ENCODE data around the gene KIAA0319L.
"Not testable (repeated sequence)": the region's sequence is repeated elsewhere in the genome, so short reads cannot be mapped to it uniquely, and the experiment has no call there.

The KIAA0319L gene

DNA sequence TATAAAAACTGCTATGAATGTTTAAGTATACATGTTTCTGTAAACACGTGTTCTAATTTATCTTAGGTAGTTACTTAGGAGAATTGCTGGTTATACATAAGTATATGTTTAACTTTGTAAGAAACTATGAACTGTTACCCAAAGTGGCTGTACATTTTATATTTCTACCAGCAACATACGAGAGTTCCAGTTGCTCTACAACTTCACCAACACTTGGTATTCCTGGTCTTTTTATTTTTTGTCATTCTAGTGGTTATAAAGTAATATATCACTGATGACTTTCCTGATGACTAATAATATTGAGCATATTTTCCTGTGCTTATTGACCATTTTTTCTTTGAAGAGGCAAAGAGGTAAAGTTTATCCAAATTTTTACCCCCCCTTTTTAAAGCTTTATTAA lies 76.0 kb downstream of the KIAA0319L start:
- no peak overlapping the region for H3K4me3 ChIP-seq (ENCODE audit: low read length)
- TF ChIP-seq, protein P1, sequence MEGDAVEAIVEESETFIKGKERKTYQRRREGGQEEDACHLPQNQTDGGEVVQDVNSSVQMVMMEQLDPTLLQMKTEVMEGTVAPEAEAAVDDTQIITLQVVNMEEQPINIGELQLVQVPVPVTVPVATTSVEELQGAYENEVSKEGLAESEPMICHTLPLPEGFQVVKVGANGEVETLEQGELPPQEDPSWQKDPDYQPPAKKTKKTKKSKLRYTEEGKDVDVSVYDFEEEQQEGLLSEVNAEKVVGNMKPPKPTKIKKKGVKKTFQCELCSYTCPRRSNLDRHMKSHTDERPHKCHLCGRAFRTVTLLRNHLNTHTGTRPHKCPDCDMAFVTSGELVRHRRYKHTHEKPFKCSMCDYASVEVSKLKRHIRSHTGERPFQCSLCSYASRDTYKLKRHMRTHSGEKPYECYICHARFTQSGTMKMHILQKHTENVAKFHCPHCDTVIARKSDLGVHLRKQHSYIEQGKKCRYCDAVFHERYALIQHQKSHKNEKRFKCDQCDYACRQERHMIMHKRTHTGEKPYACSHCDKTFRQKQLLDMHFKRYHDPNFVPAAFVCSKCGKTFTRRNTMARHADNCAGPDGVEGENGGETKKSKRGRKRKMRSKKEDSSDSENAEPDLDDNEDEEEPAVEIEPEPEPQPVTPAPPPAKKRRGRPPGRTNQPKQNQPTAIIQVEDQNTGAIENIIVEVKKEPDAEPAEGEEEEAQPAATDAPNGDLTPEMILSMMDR (conservative IDR thresholded peaks at IDR 0.05; ENCODE audit: low read depth, low read length) = no peak
- no peak for DNase-seq (ENCODE audit: low read depth)

DNA sequence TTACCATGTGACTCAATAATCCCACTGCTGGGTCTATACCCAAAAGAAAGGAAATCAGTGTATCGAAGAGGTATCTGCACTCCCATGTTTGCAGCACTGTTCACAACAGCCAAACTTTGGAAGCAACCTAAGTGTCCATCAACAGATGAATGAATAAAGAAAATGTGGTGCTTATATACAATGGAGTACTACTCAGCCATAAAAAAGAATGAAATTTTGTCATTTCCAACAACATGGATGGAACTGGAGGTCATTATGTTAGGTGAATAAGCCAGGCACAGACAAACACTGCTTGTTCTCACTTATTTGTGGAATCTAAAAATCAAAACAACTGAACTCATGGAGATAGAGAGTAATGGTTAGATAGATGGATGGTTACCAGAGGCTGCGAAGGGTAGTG lies 79.3 kb downstream of the KIAA0319L start:
- H3K4me3 ChIP-seq (ENCODE audit: low read length) = no peak overlapping the region
- TF ChIP-seq, protein P1 (conservative IDR thresholded peaks at IDR 0.05; ENCODE audit: low read depth, low read length) = no peak
- no peak for DNase-seq (ENCODE audit: low read depth)

DNA sequence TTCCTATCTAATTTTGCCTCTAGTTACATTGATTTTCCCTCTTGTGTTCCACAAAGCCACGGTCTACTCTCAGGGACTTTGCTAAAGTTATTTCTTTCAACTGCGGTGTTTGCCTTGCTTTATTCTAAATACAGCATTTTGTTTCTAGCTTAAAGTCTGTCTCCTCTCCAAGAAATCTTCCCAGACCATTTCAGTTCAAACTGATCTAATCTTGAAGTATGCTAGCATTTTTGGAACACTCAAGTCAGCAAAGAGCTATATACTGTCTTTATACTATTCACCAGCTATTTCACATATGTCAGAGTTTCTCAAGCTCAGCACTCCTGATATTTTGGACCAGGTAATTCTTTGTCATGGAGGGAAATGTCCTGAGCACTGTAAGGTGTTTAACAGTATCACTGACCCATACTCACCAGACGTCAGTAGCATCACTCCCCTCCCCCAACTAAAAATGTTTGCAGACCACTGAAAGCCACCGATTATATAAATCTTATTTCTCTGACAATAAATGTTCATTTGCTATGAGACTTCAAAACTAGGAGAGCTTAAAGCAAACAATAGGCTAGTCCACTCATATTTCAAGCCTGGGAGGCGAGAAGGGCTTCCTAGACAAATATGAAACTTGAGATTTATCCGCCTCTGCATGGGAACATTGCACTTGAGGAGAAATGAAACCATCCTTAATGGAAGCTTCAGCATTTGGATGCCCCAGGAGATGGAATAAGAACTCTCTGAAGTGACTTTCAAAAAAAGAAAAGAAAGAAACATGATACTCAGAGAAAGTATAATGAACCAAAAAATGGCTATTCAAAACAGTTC lies 81.1 kb downstream of the KIAA0319L start:
- no peak overlapping the region for H3K4me3 ChIP-seq (ENCODE audit: low read length)
- no peak for DNase-seq (ENCODE audit: low read depth)
- TF ChIP-seq, protein P1 (conservative IDR thresholded peaks at IDR 0.05; ENCODE audit: low read depth, low read length) = no peak

DNA sequence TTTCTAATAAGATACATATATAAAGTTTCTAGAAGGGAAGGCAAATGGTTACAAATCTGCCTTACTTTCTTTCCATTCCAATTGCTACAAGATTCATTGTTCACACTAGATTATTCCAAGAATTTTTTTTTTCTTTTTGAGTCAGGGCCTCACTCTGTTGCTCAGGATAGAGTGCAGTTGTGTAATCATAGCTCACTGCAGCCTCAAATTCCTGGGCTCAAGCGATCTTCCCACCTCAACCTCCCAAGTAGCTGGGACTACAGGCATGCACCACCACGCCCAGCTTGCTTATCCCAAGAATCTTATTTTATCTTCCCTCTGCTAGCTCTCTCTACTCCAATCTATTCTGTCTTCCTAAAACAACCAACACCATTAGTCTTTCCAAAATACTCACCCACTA lies 81.8 kb downstream of the KIAA0319L start:
- no peak overlapping the region for H3K4me3 ChIP-seq (ENCODE audit: low read length)
- TF ChIP-seq, protein P1 (conservative IDR thresholded peaks at IDR 0.05; ENCODE audit: low read depth, low read length) = no peak
- no peak for DNase-seq (ENCODE audit: low read depth)

DNA sequence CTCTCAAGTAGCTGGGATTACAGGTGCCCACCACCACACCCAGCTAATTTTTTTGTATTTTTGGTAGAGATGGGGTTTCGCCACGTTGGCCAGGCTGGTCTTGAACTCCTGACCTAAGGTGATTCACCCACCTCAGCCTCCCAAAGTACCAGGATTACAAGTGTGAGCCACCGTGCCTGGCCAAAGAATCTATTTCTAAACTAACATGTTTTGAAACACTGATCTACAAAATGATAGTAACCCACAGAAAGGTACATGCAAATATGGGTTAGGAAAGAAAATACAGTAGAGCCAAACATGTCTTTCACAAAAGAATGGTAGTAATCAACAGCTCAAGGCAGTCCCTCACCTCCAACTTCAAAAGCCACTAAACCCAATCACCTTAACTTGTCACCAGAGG lies 84.0 kb downstream of the KIAA0319L start:
- DNase-seq (ENCODE audit: low read depth); H3K4me3 ChIP-seq (ENCODE audit: low read length): not testable (repeated sequence)

DNA sequence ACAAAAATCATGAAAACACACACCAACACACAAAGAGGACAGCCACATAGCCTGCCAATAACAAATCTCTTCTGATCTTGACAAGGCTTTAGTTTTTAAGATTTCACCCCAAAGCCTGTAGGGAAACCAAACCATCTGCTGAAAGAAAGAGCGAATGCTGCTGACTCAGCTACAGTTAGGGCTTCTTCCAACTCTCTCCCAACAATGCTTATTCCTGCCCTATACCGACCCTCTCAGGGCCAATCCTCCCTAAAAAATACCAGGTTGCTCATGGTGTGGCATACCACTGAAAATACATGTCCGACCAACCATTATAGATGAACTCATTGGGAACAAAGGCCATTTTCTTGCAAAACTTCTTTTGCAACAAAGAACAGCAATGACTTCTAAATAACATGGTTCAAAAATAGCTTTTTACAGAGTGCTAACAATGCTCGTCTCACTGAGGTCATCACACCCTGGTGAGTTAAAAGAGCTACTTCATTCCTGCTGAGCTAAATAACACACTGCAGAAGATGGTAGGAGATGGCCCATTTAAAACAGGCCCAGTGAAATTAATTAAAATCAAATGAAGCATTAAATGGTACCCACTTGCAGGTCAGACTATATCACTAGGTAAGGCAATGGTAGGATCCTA lies 86.1 kb downstream of the KIAA0319L start:
- DNase-seq (ENCODE audit: low read depth) = no peak
- no peak overlapping the region for H3K4me3 ChIP-seq (ENCODE audit: low read length)
- TF ChIP-seq, protein P1 (conservative IDR thresholded peaks at IDR 0.05; ENCODE audit: low read depth, low read length) = no peak

DNA sequence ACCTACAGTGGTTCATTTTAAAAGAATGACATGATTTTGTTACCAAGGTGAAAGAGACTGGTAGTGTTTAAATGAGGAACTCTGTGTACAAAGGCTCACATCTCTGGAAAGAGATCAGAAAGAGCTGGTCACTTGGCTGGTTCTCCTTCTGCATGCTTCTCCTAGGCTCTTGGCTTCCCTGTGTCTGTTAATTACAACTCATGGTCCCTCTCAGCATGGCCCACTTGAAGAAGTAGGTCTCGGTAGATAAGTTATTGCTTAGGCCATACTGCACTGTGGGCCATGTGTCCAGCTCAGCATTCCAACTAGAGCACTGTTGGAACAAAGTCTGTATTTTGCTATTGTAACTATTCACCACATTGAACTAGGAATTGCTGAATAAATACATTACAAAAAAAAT lies 91.1 kb downstream of the KIAA0319L start:
- TF ChIP-seq, protein P1 (conservative IDR thresholded peaks at IDR 0.05; ENCODE audit: low read depth, low read length) = no peak
- DNase-seq (ENCODE audit: low read depth) = no peak
- H3K4me3 ChIP-seq (ENCODE audit: low read length) = no peak overlapping the region

DNA sequence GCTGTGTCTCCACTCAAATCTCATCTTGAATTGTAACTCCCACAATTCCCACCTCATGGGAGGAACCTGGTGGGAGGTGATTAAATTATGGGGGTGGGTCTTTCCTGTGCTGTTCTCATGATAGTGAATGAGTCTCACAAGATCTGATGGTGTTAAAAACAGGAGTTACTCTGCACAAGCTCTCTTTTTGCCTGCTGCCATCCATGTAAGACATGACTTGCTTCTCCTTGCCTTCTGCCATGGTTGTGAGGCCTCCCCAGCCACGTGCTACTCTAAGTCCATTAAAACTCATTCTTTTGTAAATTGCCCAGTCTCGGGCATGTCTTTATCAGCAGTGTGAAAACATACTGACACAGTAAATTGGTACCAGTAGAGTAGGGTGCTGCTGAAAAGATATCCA lies 93.5 kb downstream of the KIAA0319L start:
- not testable (repeated sequence) for DNase-seq (ENCODE audit: low read depth); H3K4me3 ChIP-seq (ENCODE audit: low read length)
